ENCODE results near the gene CBX4.
A peak's percentile ranks its signal among the peaks of the same experiment; 100 is the strongest.

Gene CBX4

GRCh38 chr17:79837888-79838521 is 1.2 kb downstream of the CBX4 start:
- H3K27ac ChIP-seq = peak overlapping the region; percentile 94
- H3K4me3 ChIP-seq (IDR thresholded peaks at IDR 0.05; ENCODE audit: insufficient read depth, low read depth, low read length) = peak overlapping the region; percentile 61
- H4K20me1 ChIP-seq (ENCODE audit: insufficient read depth) = no peaks in the 10 kb centered on the region
- H3K9ac ChIP-seq = peak overlapping the region; percentile 76
- H3K79me2 ChIP-seq (ENCODE audit: insufficient read depth, low read depth) = peaks cover 31% of the 10 kb centered on the region
- peaks cover 42% of the 10 kb centered on the region for H3K4me1 ChIP-seq (ENCODE audit: low read depth, poor library complexity, severe bottlenecking)
- H3K4me2 ChIP-seq = peak overlapping the region; percentile 93
- peaks cover 31% of the 10 kb centered on the region for H3K27me3 ChIP-seq (ENCODE audit: insufficient read depth, low read depth)
- no peak overlapping the region for H2AFZ ChIP-seq (ENCODE audit: low read depth)
- no peaks in the 10 kb centered on the region for H3K36me3 ChIP-seq (ENCODE audit: insufficient read depth)
- no peak for TF ChIP-seq CTCF (conservative IDR thresholded peaks at IDR 0.05; ENCODE audit: low read depth, low read length)

- H3K4me3 ChIP-seq (IDR thresholded peaks at IDR 0.05; ENCODE audit: insufficient read depth, low read depth, low read length) = peak overlapping the region; percentile 61
- H3K4me1 ChIP-seq (ENCODE audit: low read depth, poor library complexity, severe bottlenecking) = peaks cover 35% of the 10 kb centered on the region
- H3K27ac ChIP-seq = peak overlapping the region; percentile 94
- TF ChIP-seq CTCF (conservative IDR thresholded peaks at IDR 0.05; ENCODE audit: low read depth, low read length) = no peak
- peak overlapping the region; percentile 76 for H3K9ac ChIP-seq
- no peaks in the 10 kb centered on the region for H4K20me1 ChIP-seq (ENCODE audit: insufficient read depth)
- no peak overlapping the region for H2AFZ ChIP-seq (ENCODE audit: low read depth)
- peaks cover 31% of the 10 kb centered on the region for H3K79me2 ChIP-seq (ENCODE audit: insufficient read depth, low read depth)
- H3K4me2 ChIP-seq = peak overlapping the region; percentile 93
- H3K36me3 ChIP-seq (ENCODE audit: insufficient read depth) = no peaks in the 10 kb centered on the region
- H3K27me3 ChIP-seq (ENCODE audit: insufficient read depth, low read depth) = peaks cover 23% of the 10 kb centered on the region
Measured at GRCh38 chr17:79836972-79837887, 2.0 kb downstream of the CBX4 start.

- Histone ChIP-seq H3K4me1 (ENCODE audit: low read depth, poor library complexity, severe bottlenecking) (peaks cover 29% of the 10 kb centered on the region), H3K36me3 (ENCODE audit: insufficient read depth) (no peaks in the 10 kb centered on the region), H3K9ac (peak overlapping the region; percentile 76), H2AFZ (ENCODE audit: low read depth) (no peak overlapping the region), H3K27ac (peak overlapping the region; percentile 94), H3K4me3 (IDR thresholded peaks at IDR 0.05; ENCODE audit: insufficient read depth, low read depth, low read length) (no peak overlapping the region), H3K4me2 (peak overlapping the region; percentile 93), H3K79me2 (ENCODE audit: insufficient read depth, low read depth) (peaks cover 31% of the 10 kb centered on the region), H3K27me3 (ENCODE audit: insufficient read depth, low read depth) (peaks cover 16% of the 10 kb centered on the region), H4K20me1 (ENCODE audit: insufficient read depth) (no peaks in the 10 kb centered on the region)
- TF ChIP-seq CTCF (conservative IDR thresholded peaks at IDR 0.05; ENCODE audit: low read depth, low read length) = no peak
Measured at GRCh38 chr17:79836510-79836971, 2.7 kb downstream of the CBX4 start.

GRCh38 chr17:79835953-79836509 is 3.2 kb downstream of the CBX4 start:
- Histone ChIP-seq H3K27ac (peak overlapping the region; percentile 94), H4K20me1 (ENCODE audit: insufficient read depth) (no peaks in the 10 kb centered on the region), H3K36me3 (ENCODE audit: insufficient read depth) (no peaks in the 10 kb centered on the region), H3K4me3 (IDR thresholded peaks at IDR 0.05; ENCODE audit: insufficient read depth, low read depth, low read length) (no peak overlapping the region), H3K4me2 (peak overlapping the region; percentile 93), H3K4me1 (ENCODE audit: low read depth, poor library complexity, severe bottlenecking) (peaks cover 29% of the 10 kb centered on the region), H3K9ac (peak overlapping the region; percentile 76; the same call in 1 of the 2 replicates), H3K79me2 (ENCODE audit: insufficient read depth, low read depth) (peaks cover 31% of the 10 kb centered on the region), H3K27me3 (ENCODE audit: insufficient read depth, low read depth) (peaks cover 11% of the 10 kb centered on the region), H2AFZ (ENCODE audit: low read depth) (no peak overlapping the region)
- TF ChIP-seq CTCF (conservative IDR thresholded peaks at IDR 0.05; ENCODE audit: low read depth, low read length) = no peak

All from KMS-11 (cell line).